ENCODE measurements around the gene TXNRD1. TPM values are rescaled to one million over a fixed set of nuclear protein-coding genes. Genes with fewer than 3 reads are reported as not detected.

The TXNRD1 gene
- total and polyA plus RNA-seq, 2 of the 8 experiments (the other 6 are each of a cell fraction or from before 2014, with no cell fraction given): 56.8 to 127 TPM

- Histone ChIP-seq H3K79me1 (ENCODE audit: low read depth, low read length) (no peaks in the 10 kb centered on the region), H2AK5ac (ENCODE audit: low read depth, low read length) (no peak overlapping the region), H3K9ac (replicated peaks in 1 of 4; ENCODE audit: extremely low read depth in 1 of 4, low read depth in 3 of 4, low read length in 3 of 4) (no peak overlapping the region), H3K14ac (ENCODE audit: insufficient read length) (no peak overlapping the region), H3K4ac (replicated peaks; ENCODE audit: insufficient read length, low read depth, low read length) (no peak overlapping the region), H3K27ac (ENCODE audit: low read depth, low read length) (no peak overlapping the region), H2BK15ac (ENCODE audit: low read length) (no peak overlapping the region), H3K27me3 (replicated peaks in 1 of 4; ENCODE audit: control insufficient read depth in 3 of 4, extremely low read depth in 1 of 4, insufficient read depth in 3 of 4, low read length in 3 of 4) (no peaks in the 10 kb centered on the region), H3K4me2 (ENCODE audit: insufficient read depth in 1 of 2, low read depth in 2 of 2, low read length in 2 of 2) (no peak overlapping the region), H2BK120ac (replicated peaks; ENCODE audit: low read depth, low read length) (no peak overlapping the region), H4K91ac (replicated peaks; ENCODE audit: insufficient read length, low read length) (no peak overlapping the region), H2AFZ (ENCODE audit: low read length) (peak overlapping the region; percentile 1; the same call in 1 of the 2 replicates), H3K4me1 (replicated peaks in 1 of 4; ENCODE audit: control insufficient read depth in 3 of 4, insufficient read depth in 4 of 4, low read length in 3 of 4) (no peaks in the 10 kb centered on the region), H2BK5ac (ENCODE audit: low read depth, low read length) (no peak overlapping the region), H2BK12ac (ENCODE audit: low read depth, low read length) (no peak overlapping the region), H3K9me3 (ENCODE audit: insufficient read depth in 2 of 2, low read depth in 1 of 2, low read length in 1 of 2) (no peaks in the 10 kb centered on the region), H4K8ac (ENCODE audit: extremely low read depth, insufficient read depth, low read length) (no peak overlapping the region), H3K36me3 (ENCODE audit: control insufficient read depth in 2 of 4, insufficient read depth in 4 of 4, low read length in 3 of 4) (no peaks in the 10 kb centered on the region), H4K20me1 (replicated peaks in 1 of 2; ENCODE audit: control insufficient read depth in 1 of 2, insufficient read depth in 2 of 2, low read length in 2 of 2) (no peaks in the 10 kb centered on the region), H3K4me3 (ENCODE audit: extremely low read depth in 1 of 4, insufficient read depth in 2 of 4, low read depth in 3 of 4, low read length in 4 of 4) (no peak overlapping the region), H3K23ac (ENCODE audit: insufficient read length) (no peak overlapping the region), H4K5ac (ENCODE audit: insufficient read length, low read depth, low read length) (no peak overlapping the region), H3K23me2 (ENCODE audit: low read depth, low read length) (no peaks in the 10 kb centered on the region), H3K18ac (ENCODE audit: extremely low read depth, low read length) (no peak overlapping the region), H2BK20ac (ENCODE audit: low read length) (no peak overlapping the region), H3K56ac (replicated peaks; ENCODE audit: insufficient read length, low read depth, low read length) (no peak overlapping the region), H3K79me2 (ENCODE audit: control insufficient read depth in 1 of 2, insufficient read depth in 2 of 2, low read length in 2 of 2) (no peaks in the 10 kb centered on the region)
- POLR2A ChIA-PET (ENCODE audit: partially characterized antibody): interaction anchor here (1.2 to 8.0 kb wide), 2 partner anchors 11 to 20 kb away, joined by 3 to 61 read pairs; no protein-coding TSS in a partner anchor
- WGBS, 2 experiments (ENCODE audit: extremely low coverage in 1 of 2, insufficient coverage in 1 of 2, insufficient read length in 1 of 2, insufficient replicate concordance in 2 of 2, low coverage in 1 of 2, low lambda C conversion rate in 2 of 2, missing lambda C conversion rate in 1 of 2): 77% methylated on average over 8 of the region's 8 CpGs; no CpG with 5 or more reads in 1 of the 2 experiments
- FAIRE-seq: no peak
- CTCF ChIA-PET (ENCODE audit: partially characterized antibody): interaction anchor here (0.6 to 2.3 kb wide), 8 partner anchors 8 to 1064 kb away, joined by 3 to 7 read pairs (median 4); no protein-coding TSS in a partner anchor
- DNase-seq (ENCODE audit: low read depth in 1 of 2, low spot score in 2 of 2): no peak
- TF ChIP-seq ASH2L (IDR thresholded peaks at IDR 0.05; ENCODE audit: low read length) (no peak), NANOG (IDR thresholded peaks at IDR 0.05; ENCODE audit: insufficient read depth, low read depth, low read length, poor library complexity, severe bottlenecking) (no peak), HDAC6 (IDR thresholded peaks at IDR 0.05; ENCODE audit: low read depth, low read length) (no peak), POLR2AphosphoS5 (IDR thresholded peaks at IDR 0.05; ENCODE audit: low read depth, low read length) (no peak), RAD21 (IDR thresholded peaks at IDR 0.05 in 1 of 2, conservative IDR thresholded peaks at IDR 0.05 in 1 of 2; ENCODE audit: low read depth in 2 of 2, low read length in 2 of 2) (no peak), NRF1 (IDR thresholded peaks at IDR 0.05; ENCODE audit: low read depth, low read length) (no peak), TBP (IDR thresholded peaks at IDR 0.05; ENCODE audit: low read depth, low read length) (no peak), EGR1 (IDR thresholded peaks at IDR 0.05; ENCODE audit: borderline replicate concordance, low read depth, low read length) (no peak), MAFK (IDR thresholded peaks at IDR 0.05; ENCODE audit: low read depth, low read length) (no peak), MAX (IDR thresholded peaks at IDR 0.05) (no peak), CHD2 (IDR thresholded peaks at IDR 0.05; ENCODE audit: low read length) (no peak), SIN3A (conservative IDR thresholded peaks at IDR 0.05 in 1 of 2, IDR thresholded peaks at IDR 0.05 in 1 of 2; ENCODE audit: low read depth in 1 of 2, low read length in 2 of 2) (no peak)
Observed at GRCh38 chr12:104276273-104277131, 60.9 kb downstream of the TXNRD1 start.

Data from H1 (cell line).